Adrenal gland (tissue), 12 donors: ENCODE data around the gene LHFPL6. TPM values are rescaled to one million over a fixed set of nuclear protein-coding genes. Genes with fewer than 3 reads are reported as not detected.

Experiments used
- DNase-seq, 7 donors: peaks; one replicate each; pipeline ENCODE4 v3.0.0-alpha.2; 2019 to 2020
- H3K27ac ChIP-seq, 5 donors: fragments of 200-600 bp; sonication (generic) in 4 of 5; 1 replicate in 3 of 5; 2 replicates in 2 of 5; pipeline versions ENCODE4 v1.5.1 to v1.8.0; 2016 to 2020; ENCODE audit warnings: mild to moderate bottlenecking in 1 of 5
- H3K27me3 ChIP-seq: fragments of 200-600 bp; 2 replicates; pipeline ENCODE4 v1.8.0; 2021
- H3K36me3 ChIP-seq, 2 donors: fragments of 200-600 bp; replicated peaks in 1 of 2; 1 replicate in 1 of 2; 2 replicates in 1 of 2; pipeline versions ENCODE4 v1.5.1 to v1.8.0; 2018 to 2022
- H3K4me1 ChIP-seq, 2 donors: fragments of 200-600 bp; replicated peaks in 1 of 2; 1 replicate in 1 of 2; 2 replicates in 1 of 2; pipeline versions ENCODE4 v1.5.1 to v1.8.0; 2018 to 2021
- H3K4me3 ChIP-seq, 4 donors: fragments of 200-600 bp; sonication (generic) in 3 of 4; one replicate each; pipeline ENCODE4 v1.5.1; 2016 to 2018
- H3K9me3 ChIP-seq, 3 donors: fragments of 200-600 bp; sonication (generic) in 1 of 3; replicated peaks in 1 of 3; 1 replicate in 2 of 3; 2 replicates in 1 of 3; pipeline versions ENCODE4 v1.5.1 to v1.8.0; 2016 to 2021
- CTCF ChIP-seq, 6 experiments: fragments of 450-650 bp in 4 of 6; fragments of 200-600 bp in 2 of 6; sonication (generic) in 1 of 6; IDR thresholded peaks; 1 replicate in 5 of 6; 2 replicates in 1 of 6; pipeline versions ENCODE4 v1.5.1 to v1.8.0; 2016 to 2021; ENCODE audit warnings: antibody characterized with exemption in 6 of 6, mild to moderate bottlenecking in 2 of 6, moderate library complexity in 1 of 6
- POLR2A ChIP-seq, 2 donors: fragments of 450-650 bp; IDR thresholded peaks; one replicate each; pipeline ENCODE4 v1.6.1; 2017; ENCODE audit warnings: antibody characterized with exemption in 2 of 2, mild to moderate bottlenecking in 2 of 2, moderate library complexity in 1 of 2
- WGBS, 4 donors: extraction: QIAGEN DNeasy Blood & Tissue Kit in 2 of 4; methylation state at CpG; one replicate each; pipeline versions ENCODE4 v1.1.5 to v1.1.7; 2013 to 2017; 5-methylcytosine and 5-hydroxymethylcytosine counted together
- intact Hi-C, 2 donors: fragments of 100-400 bp; cut with DNase I; formaldehyde crosslinking; loops; one replicate each; pipeline versions ENCODE4 v1.14.1 to v1.15.0; 2022 to 2023
- polyA plus RNA-seq, 3 donors: library from polyadenylated mRNA; stranded (reverse); fragments of 200-250 nt in 2 of 3; fragments of 350-450 nt in 1 of 3; fragmentation: Illumina TruSeq in 1 of 3; extraction: RNeasy Lipid Tissue Mini Kit (QIAGEN cat#74804) in 1 of 3; gene quantifications; one replicate each; pipeline ENCODE4 v1.2.3, GENCODE V29; 2013 to 2014
- total RNA-seq, 9 donors: library from RNA; depleted of rRNA in 4 of 9; stranded (reverse); fragments of >200 nt in 4 of 9; fragments of 120-200 nt in 1 of 9; fragmentation: NEBNext Ultra II Directional in 1 of 9; extraction: Animal tissue kit (Norgen Biotek cat#: 25700) in 1 of 9; gene quantifications; one replicate each; pipeline versions ENCODE4 v1.1.0 to v1.2.4, GENCODE V29; 2013 to 2023
- donor health status: healthy with polysubstance abuse.
- donor health status: Bipolar disorder and iron deficiency.
- donor health status: DM: yes; HTN: yes; CAD: no.
- donor health status: DM: no; HTN: no; CAD: no.
- donor health status: DM: no; HTN: no; CAD: no.
- donor health status: DM: yes; HTN: yes; CAD: no.

The LHFPL6 gene
- total and polyA plus RNA-seq, 12 donors, result 28.9 to 113 (median 46.6) TPM

- Histone ChIP-seq H3K4me3 (peak overlapping the region in 1 of 4 donors; percentile 86), H3K36me3 (no peaks in the 10 kb centered on the region), H3K9me3 (no peaks in the 10 kb centered on the region), H3K27ac (no peak overlapping the region), H3K4me1 (no peaks in the 10 kb centered on the region), H3K27me3 (no peaks in the 10 kb centered on the region)
- TF ChIP-seq POLR2A (IDR thresholded peaks at IDR 0.05), result no peak
- no peak for TF ChIP-seq CTCF (IDR thresholded peaks at IDR 0.05)
- DNase-seq, result no peak
- 21 to 39% (median 26%) methylated on average over 1 of the region's 1 CpG for WGBS, 4 donors
- intact Hi-C loops, result no loop called here
Measured at GRCh38 chr13:39599012-39599411, 4.0 kb downstream of the LHFPL6 start.

DNA sequence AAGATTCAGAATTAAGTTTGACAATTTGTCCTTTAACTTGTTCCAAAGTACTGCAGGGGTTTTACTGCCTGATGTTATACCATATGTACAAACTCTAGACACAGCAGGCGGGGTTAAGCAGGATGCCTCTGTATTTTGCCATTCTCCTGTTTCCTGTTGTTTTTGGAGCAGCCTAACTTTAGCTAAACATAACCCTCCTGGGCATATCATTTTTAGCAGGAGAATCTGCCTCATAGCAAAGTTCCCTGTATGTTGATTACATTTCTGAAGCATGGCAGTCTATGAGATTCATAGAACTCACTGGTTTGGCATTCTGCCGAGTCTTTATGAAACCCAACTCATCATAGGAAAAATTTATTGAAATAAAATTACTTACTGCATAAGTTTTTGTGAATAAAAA lies 5.2 kb downstream of the LHFPL6 start:
- WGBS, 4 donors, result 63 to 73% (median 71%) methylated on average over 2 of the region's 2 CpGs
- peak overlapping the region in 1 of 4 donors; percentile 21 for H3K4me3 ChIP-seq
- H3K27ac ChIP-seq, result no peak overlapping the region
- H3K27me3 ChIP-seq, result no peaks in the 10 kb centered on the region
- H3K9me3 ChIP-seq, result no peaks in the 10 kb centered on the region
- no peak for DNase-seq
- intact Hi-C loops, result no loop called here
- no peaks in the 10 kb centered on the region for H3K36me3 ChIP-seq
- no peak for TF ChIP-seq POLR2A (IDR thresholded peaks at IDR 0.05)
- TF ChIP-seq CTCF (IDR thresholded peaks at IDR 0.05), result no peak
- no peaks in the 10 kb centered on the region for H3K4me1 ChIP-seq

DNA sequence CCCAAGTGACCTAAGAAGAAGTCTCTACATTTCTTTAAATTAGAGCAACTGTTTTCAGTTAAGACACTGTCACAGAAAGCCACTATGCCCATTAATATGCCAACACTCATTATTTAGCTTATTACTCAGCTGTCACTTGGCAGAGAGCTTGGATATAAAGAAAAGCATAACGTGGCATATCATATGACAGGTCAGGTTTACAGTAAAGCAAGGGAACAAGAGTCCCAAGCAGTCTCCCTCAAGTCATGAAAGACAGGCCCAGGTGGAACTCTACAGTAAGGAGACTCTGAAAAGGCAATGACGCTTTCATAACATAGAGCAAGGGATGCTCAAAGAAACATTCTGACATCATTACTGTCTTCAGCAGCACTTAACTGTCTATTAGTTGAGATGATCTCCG lies 6.3 kb downstream of the LHFPL6 start:
- Histone ChIP-seq H3K4me3 (no peak overlapping the region), H3K4me1 (no peaks in the 10 kb centered on the region), H3K36me3 (no peaks in the 10 kb centered on the region), H3K27me3 (no peaks in the 10 kb centered on the region), H3K27ac (no peak overlapping the region), H3K9me3 (no peaks in the 10 kb centered on the region)
- TF ChIP-seq CTCF (IDR thresholded peaks at IDR 0.05) (no peak), POLR2A (IDR thresholded peaks at IDR 0.05) (no peak)
- intact Hi-C loops, result no loop called here
- no peak for DNase-seq
- WGBS, 4 donors, result 71 to 79% (median 75%) methylated on average over 3 of the region's 3 CpGs

GRCh38 chr13:39596176-39596575 lies 6.8 kb downstream of the LHFPL6 start:
- no peaks in the 10 kb centered on the region for H3K9me3 ChIP-seq
- H3K4me1 ChIP-seq, result no peaks in the 10 kb centered on the region
- H3K4me3 ChIP-seq, result no peak overlapping the region
- no peaks in the 10 kb centered on the region for H3K27me3 ChIP-seq
- TF ChIP-seq CTCF (IDR thresholded peaks at IDR 0.05), result no peak
- intact Hi-C loops, result no loop called here
- no peak overlapping the region for H3K27ac ChIP-seq
- no peaks in the 10 kb centered on the region for H3K36me3 ChIP-seq
- no peak for DNase-seq
- 71 to 83% (median 81%) methylated on average over 2 of the region's 2 CpGs for WGBS, 4 donors
